Activated CD8-positive, alpha-beta memory T cell treated with anti-CD3 and anti-CD28 coated beads, Interleukin-2, amount 10 ng/mL, durations not matched to agents 7 days and 5 days (primary cell): ENCODE data around the gene HSF4. TPM values are rescaled to one million over a fixed set of nuclear protein-coding genes. Genes with fewer than 3 reads are reported as not detected.

Experiments
- ATAC-seq: fragments of 150-1000 bp; cut with Tn5 transposase; one replicate; pipeline ENCODE4 v1.10.0; 2021; ENCODE audit warnings: moderate library complexity
- CTCF ChIA-PET: fragments of 350-600 bp; sonication (Branson Sonifier 250); formaldehyde crosslinking; loops from one replicate; lab custom pipeline; 2021; ENCODE audit warnings: antibody characterized with exemption; lab: Charles Lee
- DNase-seq: peaks from one replicate; pipeline ENCODE4 v3.0.0-alpha.2; 2020
- H3K27ac Mint-ChIP-seq: one replicate; pipeline ENCODE4 v1.8.0; 2021; ENCODE audit warnings: mild to moderate bottlenecking, mixed read lengths
- H3K27me3 Mint-ChIP-seq: one replicate; pipeline ENCODE4 v1.8.0; 2021; ENCODE audit warnings: mixed read lengths
- H3K36me3 Mint-ChIP-seq: one replicate; pipeline ENCODE4 v1.8.0; 2021; ENCODE audit warnings: mild to moderate bottlenecking, mixed read lengths
- H3K4me1 Mint-ChIP-seq: one replicate; pipeline ENCODE4 v1.8.0; 2021; ENCODE audit warnings: mixed read lengths
- H3K4me3 Mint-ChIP-seq: one replicate; pipeline ENCODE4 v1.8.0; 2021; ENCODE audit warnings: mild to moderate bottlenecking, moderate library complexity, mixed read lengths
- H3K9me3 Mint-ChIP-seq: one replicate; pipeline ENCODE4 v1.8.0; 2022; ENCODE audit warnings: low read depth, mixed read lengths
- total RNA-seq, 2 experiments: library from RNA; stranded (reverse); gene quantifications; one replicate each; pipeline ENCODE4 v1.2.3, GENCODE V29; 2021

HSF4 gene
- total RNA-seq, 2 experiments from 2014 or later = 15.0 to 43.7 TPM

- H3K27ac Mint-ChIP-seq = no peak overlapping the region
- no peaks in the 10 kb centered on the region for H3K9me3 Mint-ChIP-seq
- no peak overlapping the region for H3K4me3 Mint-ChIP-seq
- H3K27me3 Mint-ChIP-seq = no peaks in the 10 kb centered on the region
- DNase-seq = no peak
- H3K36me3 Mint-ChIP-seq = peaks cover 12% of the 10 kb centered on the region
- CTCF ChIA-PET = interaction anchor here (1.3 to 1.8 kb wide), 2 partner anchors 125 to 188 kb away, joined by 5 to 7 read pairs; no protein-coding TSS in a partner anchor
- no peaks in the 10 kb centered on the region for H3K4me1 Mint-ChIP-seq
- no peak for ATAC-seq
These were observed 22.2 kb upstream of the HSF4 start for GRCh38 chr16:67142342-67142741.

- no peak for DNase-seq
- H3K27ac Mint-ChIP-seq = peak overlapping the region; percentile 31
- H3K4me3 Mint-ChIP-seq = no peak overlapping the region
- no peaks in the 10 kb centered on the region for H3K9me3 Mint-ChIP-seq
- H3K36me3 Mint-ChIP-seq = peaks cover 20% of the 10 kb centered on the region
- CTCF ChIA-PET = interaction anchor here (3.9 kb wide), 1 partner anchor 10 kb away, joined by 21 read pairs; no protein-coding TSS in a partner anchor
- ATAC-seq = no peak
- no peaks in the 10 kb centered on the region for H3K27me3 Mint-ChIP-seq
- peaks cover 4% of the 10 kb centered on the region for H3K4me1 Mint-ChIP-seq
These were observed 19.6 kb upstream of the HSF4 start for GRCh38 chr16:67144943-67145342.

DNA sequence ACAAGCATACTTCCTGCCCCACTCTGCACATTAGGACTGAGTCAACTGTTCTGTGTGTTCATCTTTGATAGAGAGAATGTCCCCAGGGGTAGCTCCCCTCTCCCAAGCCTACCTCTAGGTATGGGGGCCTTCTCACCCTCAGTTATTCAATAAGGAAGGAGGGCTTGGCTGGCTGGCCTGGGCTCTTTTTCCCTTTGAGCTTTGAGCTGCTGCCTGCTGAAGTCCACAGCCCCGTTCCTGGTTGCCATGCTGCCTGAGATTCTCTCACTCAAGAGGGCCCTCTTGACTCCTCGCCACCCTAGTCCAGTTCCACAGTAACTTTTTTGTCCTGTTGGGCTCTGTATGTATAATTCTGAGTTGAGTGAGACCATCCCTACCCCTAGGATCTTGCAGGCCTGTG is 18.8 kb upstream of the HSF4 start:
- Mint-ChIP-seq H3K4me3 (no peak overlapping the region), H3K4me1 (peaks cover 4% of the 10 kb centered on the region), H3K27ac (peak overlapping the region; percentile 13), H3K36me3 (peaks cover 15% of the 10 kb centered on the region), H3K9me3 (no peaks in the 10 kb centered on the region), H3K27me3 (no peaks in the 10 kb centered on the region)
- CTCF ChIA-PET = interaction anchor here (3.9 kb wide), 1 partner anchor 9 kb away, joined by 21 read pairs; no protein-coding TSS in a partner anchor
- DNase-seq (no peak), ATAC-seq (no peak)

DNA sequence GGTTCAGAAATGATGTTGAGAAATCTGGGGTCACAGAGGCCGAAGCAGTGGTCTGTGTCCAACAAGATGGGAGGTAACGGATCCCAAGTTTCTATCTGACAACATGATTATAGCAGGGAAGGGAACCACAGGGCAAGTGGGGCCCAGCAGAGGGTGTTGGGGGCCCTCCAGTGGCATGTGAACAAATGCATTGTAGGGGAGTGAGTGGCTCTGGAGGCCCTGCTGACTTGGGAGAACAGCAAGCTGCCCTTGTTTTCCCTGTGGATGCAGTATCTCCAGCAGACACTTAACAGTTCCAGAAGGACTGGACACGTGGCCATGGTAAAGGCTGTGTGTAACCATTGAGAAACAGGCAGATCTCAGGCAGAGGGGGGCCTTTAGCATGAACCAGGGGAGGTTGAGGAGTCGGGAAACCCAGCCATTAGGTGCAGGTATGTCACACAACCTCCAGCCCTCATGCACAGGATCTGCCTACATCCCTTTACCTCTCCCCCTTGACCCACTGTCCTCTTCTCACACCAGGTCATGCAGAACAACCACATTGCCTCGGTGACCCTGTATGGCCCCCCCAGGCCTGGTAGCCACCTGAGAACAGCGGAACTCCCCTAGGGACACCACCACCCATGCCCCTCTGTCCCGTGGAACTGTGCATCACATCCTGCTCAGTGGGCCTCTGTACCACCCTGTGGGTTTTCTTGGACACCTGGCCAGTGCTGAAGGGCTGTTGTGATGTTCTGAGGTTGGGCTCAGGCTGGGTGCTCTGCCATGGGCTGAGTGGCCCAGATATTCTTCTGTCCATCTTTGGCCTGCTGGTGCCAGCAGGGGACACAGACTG is 17.8 kb upstream of the HSF4 start:
- CTCF ChIA-PET = interaction anchor here (0.6 to 3.9 kb wide), 6 partner anchors 8 to 170 kb away, joined by 3 to 21 read pairs (median 3); no protein-coding TSS in a partner anchor
- Mint-ChIP-seq H3K27me3 (no peaks in the 10 kb centered on the region), H3K27ac (no peak overlapping the region), H3K9me3 (no peaks in the 10 kb centered on the region), H3K36me3 (peaks cover 12% of the 10 kb centered on the region), H3K4me3 (no peak overlapping the region), H3K4me1 (peaks cover 13% of the 10 kb centered on the region)
- no peak for ATAC-seq
- no peak for DNase-seq

DNA sequence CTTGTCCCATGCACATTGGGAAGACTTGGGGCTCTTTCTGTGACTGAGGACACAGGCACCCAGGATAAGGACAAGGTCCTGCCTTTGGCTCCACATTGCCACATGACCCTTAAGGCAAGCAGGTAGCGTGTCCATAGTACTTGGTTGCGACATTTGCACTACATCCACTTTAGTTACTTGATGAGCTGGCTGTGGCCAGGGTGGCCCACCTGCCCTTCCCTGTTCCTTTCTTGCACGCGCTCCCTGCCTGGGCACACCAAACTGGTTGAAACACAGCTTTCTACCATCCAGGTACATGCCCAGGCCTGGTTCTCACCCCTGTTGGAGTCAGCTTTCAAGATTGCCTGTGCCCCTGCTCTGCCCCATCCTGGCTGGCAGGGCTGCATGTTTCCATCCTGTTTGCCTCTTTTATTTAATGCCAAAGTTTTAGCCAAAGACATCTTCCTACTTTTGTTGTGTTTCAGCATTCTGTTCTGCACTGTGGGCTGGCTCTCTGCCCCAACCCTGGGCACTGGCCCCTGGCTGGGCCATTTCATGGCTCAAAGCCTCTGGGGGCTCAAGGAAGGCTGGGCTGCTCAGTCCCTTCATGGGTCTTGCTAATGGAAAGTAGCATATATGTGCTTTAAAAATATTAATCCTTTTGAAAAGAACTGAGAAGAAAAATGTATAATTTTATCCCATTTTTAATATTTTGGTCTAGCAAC is 17.0 kb upstream of the HSF4 start:
- no peak overlapping the region for H3K4me3 Mint-ChIP-seq
- ATAC-seq (no peak), DNase-seq (no peak)
- H3K36me3 Mint-ChIP-seq = peaks cover 12% of the 10 kb centered on the region
- H3K27me3 Mint-ChIP-seq = no peaks in the 10 kb centered on the region
- H3K27ac Mint-ChIP-seq = no peak overlapping the region
- H3K4me1 Mint-ChIP-seq = peaks cover 17% of the 10 kb centered on the region
- H3K9me3 Mint-ChIP-seq = no peaks in the 10 kb centered on the region
- CTCF ChIA-PET = interaction anchor here (0.6 to 1.1 kb wide), 4 partner anchors 8 to 171 kb away, joined by 3 read pairs; no protein-coding TSS in a partner anchor

DNA sequence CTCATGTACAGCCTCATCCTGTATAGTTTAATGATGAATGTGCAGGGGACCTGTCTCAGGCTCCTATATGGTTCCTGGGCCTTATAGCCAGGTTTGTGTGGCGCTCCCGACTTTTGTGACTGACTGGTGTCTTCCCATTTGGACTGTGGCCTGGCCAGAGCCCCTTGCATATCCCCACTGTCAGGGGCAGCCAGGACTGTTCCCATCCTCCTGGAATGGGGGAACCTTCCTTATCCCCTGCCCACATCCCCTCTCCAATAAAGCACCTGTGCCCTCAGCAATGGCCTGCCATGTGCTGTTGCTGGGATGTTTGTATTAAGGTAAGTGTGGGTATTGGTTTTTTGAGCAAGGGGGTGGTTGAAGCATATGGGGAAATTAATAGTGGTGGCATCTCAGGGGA is 16.3 kb upstream of the HSF4 start:
- H3K4me1 Mint-ChIP-seq = peaks cover 23% of the 10 kb centered on the region
- no peaks in the 10 kb centered on the region for H3K27me3 Mint-ChIP-seq
- no peak overlapping the region for H3K27ac Mint-ChIP-seq
- H3K36me3 Mint-ChIP-seq = peaks cover 19% of the 10 kb centered on the region
- H3K4me3 Mint-ChIP-seq = no peak overlapping the region
- ATAC-seq (no peak), DNase-seq (no peak)
- CTCF ChIA-PET = interaction anchor here (1.2 kb wide), 1 partner anchor 28 kb away, joined by 3 read pairs; no protein-coding TSS in a partner anchor
- no peaks in the 10 kb centered on the region for H3K9me3 Mint-ChIP-seq

- DNase-seq (no peak), ATAC-seq (no peak)
- Mint-ChIP-seq H3K4me1 (peaks cover 24% of the 10 kb centered on the region), H3K27ac (no peak overlapping the region), H3K36me3 (peaks cover 20% of the 10 kb centered on the region), H3K27me3 (no peaks in the 10 kb centered on the region), H3K9me3 (no peaks in the 10 kb centered on the region), H3K4me3 (peak overlapping the region; percentile 37)
- CTCF ChIA-PET = interaction anchor here (0.7 to 1.2 kb wide), 4 partner anchors 8 to 130 kb away, joined by 3 read pairs; no protein-coding TSS in a partner anchor
These were observed 15.8 kb upstream of the HSF4 start for GRCh38 chr16:67148656-67149275.

- peak overlapping the region; percentile 37 for H3K4me3 Mint-ChIP-seq
- ATAC-seq (peak; percentile 21), DNase-seq (no peak)
- no peak overlapping the region for H3K27ac Mint-ChIP-seq
- H3K36me3 Mint-ChIP-seq = peaks cover 22% of the 10 kb centered on the region
- no peaks in the 10 kb centered on the region for H3K9me3 Mint-ChIP-seq
- no peaks in the 10 kb centered on the region for H3K27me3 Mint-ChIP-seq
- H3K4me1 Mint-ChIP-seq = peaks cover 28% of the 10 kb centered on the region
- CTCF ChIA-PET = interaction anchor here (0.7 to 17.0 kb wide), 5 partner anchors 9 to 135 kb away, joined by 3 to 395 read pairs (median 3); no protein-coding TSS in a partner anchor
These were observed 15.1 kb upstream of the HSF4 start for GRCh38 chr16:67149276-67150046.

DNA sequence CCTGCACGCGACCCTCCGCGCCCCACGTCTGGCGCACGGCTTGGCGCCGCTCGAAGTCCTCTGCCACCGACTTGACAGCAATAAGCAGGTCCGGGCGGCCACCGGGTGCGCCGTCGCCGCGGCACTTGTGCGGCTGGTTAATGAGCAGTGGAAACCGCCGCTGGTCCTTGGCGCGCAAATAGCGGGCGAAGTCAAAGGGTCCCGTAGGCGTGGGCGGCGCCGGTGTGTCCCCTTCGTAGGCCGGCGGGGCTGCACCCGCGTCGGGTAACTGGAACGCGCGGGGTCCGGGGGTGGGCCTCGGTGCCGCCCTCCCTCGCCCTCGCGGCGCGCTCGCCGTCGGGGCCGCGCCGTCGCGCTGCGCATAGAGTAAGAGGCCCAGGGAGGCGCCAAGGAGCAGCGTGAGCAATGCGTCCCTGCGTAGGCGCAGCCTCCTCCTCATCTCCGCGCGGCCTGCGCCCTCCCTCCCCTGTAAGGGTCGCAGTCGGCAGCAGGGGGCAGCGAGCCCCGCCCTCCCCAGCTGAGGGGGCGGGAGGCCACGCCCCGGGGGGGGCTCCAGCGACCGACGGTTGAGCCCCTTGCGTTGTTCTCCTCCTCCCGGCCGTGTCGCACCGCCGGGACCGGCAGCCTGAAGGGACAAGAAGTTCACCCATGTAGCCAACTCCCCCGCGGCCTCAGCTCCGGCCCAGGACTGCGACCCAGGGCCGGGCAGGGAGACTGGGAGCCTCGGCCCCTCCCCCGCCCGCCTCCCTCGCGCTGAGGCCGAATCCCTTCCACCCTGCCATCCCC is 14.3 kb upstream of the HSF4 start:
- Mint-ChIP-seq H3K4me1 (peaks cover 30% of the 10 kb centered on the region), H3K4me3 (peak overlapping the region; percentile 62), H3K27me3 (no peaks in the 10 kb centered on the region), H3K9me3 (no peaks in the 10 kb centered on the region), H3K27ac (no peak overlapping the region), H3K36me3 (peaks cover 22% of the 10 kb centered on the region)
- peak; percentile 75 for ATAC-seq
- CTCF ChIA-PET = interaction anchor here (0.6 to 17.0 kb wide), 14 partner anchors 9 to 192 kb away, joined by 3 to 395 read pairs (median 4); partner anchors contain the start of genes FBXL8, NOL3, SLC9A5 and TRADD
- DNase-seq = peak; percentile 65

GRCh38 chr16:67150833-67151396 is 13.6 kb upstream of the HSF4 start, which contains the start of gene B3GNT9:
TSS of gene B3GNT9 (minus strand) at chr16:67150998. CDS start at chr16:67150485, 513 bp downstream.
- Mint-ChIP-seq H3K36me3 (peaks cover 22% of the 10 kb centered on the region), H3K4me1 (peaks cover 33% of the 10 kb centered on the region), H3K27me3 (no peaks in the 10 kb centered on the region), H3K9me3 (no peaks in the 10 kb centered on the region), H3K27ac (peak within 1 kb of the TSS; percentile 11), H3K4me3 (peak within 1 kb of the TSS; percentile 62)
- ATAC-seq = peak; percentile 48
- CTCF ChIA-PET = interaction anchor here (0.6 to 17.0 kb wide), 17 partner anchors 9 to 197 kb away, joined by 3 to 395 read pairs (median 4); partner anchors contain the start of genes FBXL8, NOL3, SLC9A5 and TRADD
- DNase-seq = peak; percentile 67

DNA sequence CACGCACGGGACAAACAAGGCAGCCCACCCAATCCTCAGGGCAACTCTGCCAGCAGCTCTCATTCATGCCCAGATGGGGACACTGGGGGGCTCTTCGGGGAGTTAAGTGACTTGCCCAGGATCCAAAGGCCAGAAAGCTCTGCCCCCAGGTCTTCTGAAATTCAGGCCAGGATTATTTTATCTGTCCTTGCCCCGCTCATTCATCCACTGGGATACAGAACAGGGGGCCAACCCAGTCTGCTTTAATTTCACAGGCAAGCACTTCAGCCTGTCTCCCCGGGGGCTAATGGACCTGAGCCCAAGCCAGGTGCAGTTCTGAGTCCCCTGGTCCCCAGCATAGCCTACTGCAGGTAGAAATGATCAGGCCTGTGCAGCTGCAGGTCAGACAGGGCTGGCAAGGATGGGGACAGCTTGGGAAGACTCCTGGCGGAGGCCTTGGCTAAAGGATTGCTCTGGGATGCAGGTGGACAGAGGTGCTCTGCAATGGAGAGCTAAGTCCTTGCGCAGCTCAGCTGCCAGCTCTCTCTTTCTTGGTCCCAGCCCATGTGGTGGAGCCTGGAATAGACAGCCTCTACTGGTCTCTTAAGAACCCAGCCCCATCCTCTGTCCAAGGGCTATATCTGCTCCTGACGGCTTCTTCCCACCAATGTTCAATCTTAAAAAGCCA is 13.0 kb upstream of the HSF4 start:
- no peak for ATAC-seq
- peaks cover 22% of the 10 kb centered on the region for H3K36me3 Mint-ChIP-seq
- peaks cover 40% of the 10 kb centered on the region for H3K4me1 Mint-ChIP-seq

More for the DNA sequence above, 13.0 kb upstream of the HSF4 start:
- CTCF ChIA-PET = interaction anchor here (0.8 to 17.0 kb wide), 17 partner anchors 8 to 204 kb away, joined by 3 to 395 read pairs (median 4); partner anchors contain the start of genes FBXL8, NOL3, SLC9A5 and TRADD
- no peaks in the 10 kb centered on the region for H3K27me3 Mint-ChIP-seq
- H3K9me3 Mint-ChIP-seq = no peaks in the 10 kb centered on the region
- DNase-seq = no peak
- H3K4me3 Mint-ChIP-seq = peak overlapping the region; percentile 62
- no peak overlapping the region for H3K27ac Mint-ChIP-seq
